ENCODE results near the gene SLC38A9.
A peak's percentile ranks its signal among the peaks of the same experiment; 100 is the strongest.
"Not testable (repeated sequence)": the region's sequence is repeated elsewhere in the genome, so short reads cannot be mapped to it uniquely, and the experiment has no call there.

Gene SLC38A9

GRCh38 chr5:55622460-55622859 is 89.7 kb downstream of the SLC38A9 start:
- H3K27ac ChIP-seq: no peak overlapping the region
- H3K4me3 ChIP-seq: no peak overlapping the region

GRCh38 chr5:55621229-55621628 is 90.9 kb downstream of the SLC38A9 start:
- no peak overlapping the region for H3K27ac ChIP-seq
- no peak overlapping the region for H3K4me3 ChIP-seq

- no peak overlapping the region for H3K27ac ChIP-seq
Measured at GRCh38 chr5:55620766-55621160, 91.4 kb downstream of the SLC38A9 start.

GRCh38 chr5:55620009-55620765 is 91.9 kb downstream of the SLC38A9 start:
- Histone ChIP-seq H3K4me3 (no peak overlapping the region), H3K27ac (no peak overlapping the region)

More at GRCh38 chr5:55620766-55621160, 91.4 kb downstream of the SLC38A9 start:
- no peak overlapping the region for H3K4me3 ChIP-seq

- no peak overlapping the region for H3K4me3 ChIP-seq
- H3K27ac ChIP-seq: no peak overlapping the region
Measured at GRCh38 chr5:55618318-55618717, 93.8 kb downstream of the SLC38A9 start.

GRCh38 chr5:55613112-55613868 is 98.8 kb downstream of the SLC38A9 start:
- no peak overlapping the region for H3K27ac ChIP-seq
- no peak overlapping the region for H3K4me3 ChIP-seq

- Histone ChIP-seq H3K4me3 (no peak overlapping the region), H3K27ac (no peak overlapping the region)
Measured at GRCh38 chr5:55610542-55610941, 101.6 kb downstream of the SLC38A9 start.

- Histone ChIP-seq H3K4me3 (no peak overlapping the region), H3K27ac (no peak overlapping the region)
Measured at GRCh38 chr5:55609413-55609812, 102.7 kb downstream of the SLC38A9 start.

- Histone ChIP-seq H3K4me3 (no peak overlapping the region), H3K27ac (no peak overlapping the region)
Measured at GRCh38 chr5:55608595-55609349, 103.4 kb downstream of the SLC38A9 start.

- not testable (repeated sequence) for H3K27ac ChIP-seq, H3K4me3 ChIP-seq
Measured at GRCh38 chr5:55607309-55607708, 104.8 kb downstream of the SLC38A9 start.

- Histone ChIP-seq H3K27ac (peak overlapping the region in 11 of 21 experiments; percentile 11 to 94 (median 68)), H3K4me3 (no peak overlapping the region)
Measured at GRCh38 chr5:55604611-55605067, 107.5 kb downstream of the SLC38A9 start.

GRCh38 chr5:55603922-55604321 is 108.2 kb downstream of the SLC38A9 start:
- Histone ChIP-seq H3K4me3 (no peak overlapping the region), H3K27ac (peak overlapping the region in 14 of 21 experiments; percentile 11 to 94 (median 64))

GRCh38 chr5:55601628-55602027 is 110.5 kb downstream of the SLC38A9 start:
- Histone ChIP-seq H3K4me3 (no peak overlapping the region), H3K27ac (peak overlapping the region in 20 of 21 experiments; percentile 2 to 94 (median 74))

GRCh38 chr5:55601204-55601618 is 110.9 kb downstream of the SLC38A9 start:
- no peak overlapping the region for H3K4me3 ChIP-seq
- H3K27ac ChIP-seq: peak overlapping the region in 20 of 21 experiments; percentile 2 to 94 (median 74)

- H3K27ac ChIP-seq: peak overlapping the region in 20 of 21 experiments; percentile 16 to 94 (median 71)
- no peak overlapping the region for H3K4me3 ChIP-seq
Measured at GRCh38 chr5:55600497-55601203, 111.5 kb downstream of the SLC38A9 start.

- peak overlapping the region in 20 of 21 experiments; percentile 16 to 94 (median 71) for H3K27ac ChIP-seq
- no peak overlapping the region for H3K4me3 ChIP-seq
Measured at GRCh38 chr5:55600086-55600485, 112.0 kb downstream of the SLC38A9 start.

- peak overlapping the region in 17 of 21 experiments; percentile 16 to 94 (median 70) for H3K27ac ChIP-seq
- no peak overlapping the region for H3K4me3 ChIP-seq
Measured at GRCh38 chr5:55599148-55600050, 112.7 kb downstream of the SLC38A9 start.

Data from skin epidermis (tissue), 12 donors.